PC-3 (cell line): Measurements from ENCODE around the gene SLC25A30. TPM values are rescaled to one million over a fixed set of nuclear protein-coding genes. Genes with fewer than 3 reads are reported as not detected.
"Not testable (repeated sequence)": the region's sequence is repeated elsewhere in the genome, so short reads cannot be mapped to it uniquely, and the experiment has no call there.

Source experiments
- ATAC-seq: fragments of 200-7000 bp; cut with Tn5 transposase; 2 replicates; pipeline ENCODE4 v1.9.1; 2020; ENCODE audit warnings: mild to moderate bottlenecking, moderate library complexity
- BruUV-seq: library from RNA; stranded (reverse); fragments of 400-500 nt; replicated peaks from 2 replicates; lab custom pipeline; 2021; lab: Mats Ljungman, UMichigan
- CTCF ChIA-PET: fragments of 300-600 bp; sonication (Branson Sonifier 250); formaldehyde crosslinking; loops from one replicate; lab custom pipeline; 2022; ENCODE audit warnings: antibody characterized with exemption; lab: Charles Lee
- POLR2A ChIA-PET: fragments of 300-600 bp; sonication (Branson Sonifier 250); formaldehyde crosslinking; loops from one replicate; lab custom pipeline; 2022; ENCODE audit warnings: antibody characterized with exemption; ENCODE audit not compliant: unreplicated experiment; lab: Charles Lee
- DNase-seq: peaks from one replicate; pipeline ENCODE4 v3.0.0-alpha.2; 2015
- H2AFZ ChIP-seq: fragments of 300-600 bp; sonication (generic); 2 replicates; pipeline ENCODE4 v1.6.0; 2016; ENCODE audit warnings: antibody characterized with exemption, low read length
- H3F3A ChIP-seq: fragments of 300-600 bp; sonication (generic); one replicate; pipeline ENCODE4 v1.6.0; 2017; ENCODE audit warnings: antibody characterized with exemption, low read length, control low read depth, mild to moderate bottlenecking; ENCODE audit not compliant: unreplicated experiment
- H3K27ac ChIP-seq: fragments of 300-600 bp; sonication (generic); 2 replicates; pipeline ENCODE4 v1.5.1; 2016; ENCODE audit warnings: mild to moderate bottlenecking, low read length
- H3K27me3 ChIP-seq: fragments of 300-600 bp; sonication (generic); 2 replicates; pipeline ENCODE4 v1.6.1; 2016; ENCODE audit warnings: low read length, mixed read lengths
- H3K36me3 ChIP-seq: fragments of 300-600 bp; sonication (generic); 2 replicates; pipeline ENCODE4 v1.6.1; 2016; ENCODE audit warnings: low read depth, mixed run types, low read length, mixed read lengths
- H3K4me1 ChIP-seq: fragments of 300-600 bp; sonication (generic); 2 replicates; pipeline ENCODE4 v1.5.1; 2016; ENCODE audit warnings: low read length; ENCODE audit not compliant: insufficient read depth
- H3K4me2 ChIP-seq: fragments of 300-600 bp; sonication (generic); 2 replicates; pipeline ENCODE4 v1.6.0; 2016; ENCODE audit warnings: low read length
- H3K4me3 ChIP-seq: fragments of 300-600 bp; sonication (generic); 2 replicates; pipeline ENCODE4 v1.5.1; 2016; ENCODE audit warnings: mild to moderate bottlenecking, low read length, mixed read lengths
- H3K79me2 ChIP-seq: fragments of 300-600 bp; sonication (generic); 2 replicates; pipeline ENCODE4 v1.6.1; 2017; ENCODE audit warnings: low read length, mixed read lengths
- H3K9ac ChIP-seq: fragments of 300-600 bp; sonication (generic); 2 replicates; pipeline ENCODE4 v1.6.0; 2016; ENCODE audit warnings: mild to moderate bottlenecking, low read length
- H3K9me2 ChIP-seq: fragments of 300-600 bp; sonication (generic); replicated peaks from 2 replicates; pipeline ENCODE4 v1.6.1; 2016; ENCODE audit warnings: mixed run types, low read length, mixed read lengths
- H3K9me3 ChIP-seq: fragments of 300-600 bp; sonication (generic); 2 replicates; pipeline ENCODE4 v1.6.1; 2016; ENCODE audit warnings: low read length, mixed read lengths
- H4K20me1 ChIP-seq: fragments of 300-600 bp; sonication (generic); 2 replicates; pipeline ENCODE4 v1.6.1; 2016; ENCODE audit warnings: low read length, mixed read lengths
- CTCF ChIP-seq: fragments of 300-600 bp; sonication (generic); conservative IDR thresholded peaks from 2 replicates; pipeline ENCODE4 v1.5.1; 2017; ENCODE audit warnings: antibody characterized with exemption, low read depth, mild to moderate bottlenecking, low read length
- intact Hi-C: fragments of 100-400 bp; cut with micrococcal nuclease; formaldehyde crosslinking; loops from 2 replicates; pipeline ENCODE4 v1.9.0; 2023
- total RNA-seq: library from RNA; depleted of rRNA; stranded (reverse); fragments of >200 nt; gene quantifications from 2 replicates; pipeline ENCODE4 v1.2.3, GENCODE V29; 2014

SLC25A30 gene
- total RNA-seq, 1 experiment from 2014 or later = 8.0 TPM

- Histone ChIP-seq H4K20me1 (no peaks in the 10 kb centered on the region), H3K4me3 (no peak overlapping the region), H3K36me3 (no peaks in the 10 kb centered on the region), H2AFZ (no peak overlapping the region), H3K27ac (no peak overlapping the region), H3K4me2 (no peak overlapping the region), H3K9ac (no peak overlapping the region), H3K9me2 (no peaks in the 10 kb centered on the region), H3K9me3 (no peaks in the 10 kb centered on the region), H3K27me3 (no peaks in the 10 kb centered on the region), H3F3A (no peaks in the 10 kb centered on the region), H3K4me1 (no peaks in the 10 kb centered on the region), H3K79me2 (no peaks in the 10 kb centered on the region)
- TF ChIP-seq CTCF = no peak
- no TSS peak for BruUV-seq
- ChIA-PET CTCF (no interaction called here), POLR2A (no interaction called here)
- no peak for ATAC-seq
- DNase-seq = no peak
- intact Hi-C loops = no loop called here
These were observed 37.0 kb downstream of the SLC25A30 start for GRCh38 chr13:45381196-45381595.

GRCh38 chr13:45380708-45381107 is 37.5 kb downstream of the SLC25A30 start:
- intact Hi-C loops, H2AFZ ChIP-seq, DNase-seq, H3K9me3 ChIP-seq, CTCF ChIA-PET, H3K36me3 ChIP-seq, H3K4me2 ChIP-seq, H4K20me1 ChIP-seq, H3F3A ChIP-seq, POLR2A ChIA-PET, H3K9me2 ChIP-seq, H3K9ac ChIP-seq, H3K27me3 ChIP-seq, BruUV-seq, H3K4me1 ChIP-seq, H3K4me3 ChIP-seq, ATAC-seq, H3K79me2 ChIP-seq, H3K27ac ChIP-seq: not testable (repeated sequence)

DNA sequence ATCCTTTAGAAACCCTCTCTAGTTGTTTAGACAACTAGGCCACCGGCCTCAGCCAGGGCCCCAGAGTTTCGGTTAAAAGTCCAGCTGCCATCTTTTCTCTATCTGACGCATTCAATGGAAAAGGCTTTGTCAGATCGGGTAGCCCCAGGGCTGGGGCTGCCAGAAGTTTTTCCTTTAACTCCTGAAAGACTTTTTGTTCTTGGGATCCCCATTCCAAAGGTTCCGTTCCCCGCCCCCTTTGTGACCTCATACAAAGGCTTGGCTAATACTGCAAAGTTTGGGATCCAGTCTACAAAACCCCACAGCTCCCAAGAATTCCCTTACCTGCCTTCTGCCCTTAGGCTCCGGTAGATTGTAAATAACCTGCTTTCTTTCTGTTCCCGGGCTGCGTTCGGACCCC is 38.7 kb downstream of the SLC25A30 start:
- H3K9me3 ChIP-seq, DNase-seq, H3K79me2 ChIP-seq, H3K9ac ChIP-seq, BruUV-seq, intact Hi-C loops, CTCF ChIA-PET, H3K27me3 ChIP-seq, H2AFZ ChIP-seq, H3K4me3 ChIP-seq, ATAC-seq, H3F3A ChIP-seq, H3K27ac ChIP-seq, H3K9me2 ChIP-seq, H4K20me1 ChIP-seq, H3K4me1 ChIP-seq, H3K4me2 ChIP-seq, H3K36me3 ChIP-seq, POLR2A ChIA-PET: not testable (repeated sequence)

DNA sequence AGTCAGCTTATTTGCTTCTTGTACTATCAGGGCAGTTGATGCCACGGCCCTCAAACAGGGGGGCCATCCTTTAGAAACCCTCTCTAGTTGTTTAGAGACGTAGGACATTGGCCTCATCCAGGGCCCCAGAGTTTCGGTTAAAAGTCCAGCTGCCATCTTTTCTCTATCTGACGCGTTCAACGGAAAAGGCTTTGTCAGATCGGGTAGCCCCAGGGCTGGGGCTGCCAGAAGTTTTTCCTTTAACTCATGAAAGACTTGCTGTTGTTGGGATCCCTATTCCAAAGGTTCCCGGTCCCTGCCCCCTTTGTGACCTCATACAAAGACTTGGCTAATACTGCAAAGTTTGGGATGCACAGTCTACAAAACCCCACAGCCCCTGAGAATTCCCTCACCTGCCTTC is 39.4 kb downstream of the SLC25A30 start:
- H3K9ac ChIP-seq, ATAC-seq, H3K36me3 ChIP-seq, H3K27me3 ChIP-seq, DNase-seq, CTCF ChIA-PET, POLR2A ChIA-PET, H3K4me3 ChIP-seq, intact Hi-C loops, H3K27ac ChIP-seq, H3F3A ChIP-seq, BruUV-seq, H3K4me2 ChIP-seq, H2AFZ ChIP-seq, H3K4me1 ChIP-seq, H3K9me2 ChIP-seq, H3K9me3 ChIP-seq, H4K20me1 ChIP-seq, H3K79me2 ChIP-seq: not testable (repeated sequence)

DNA sequence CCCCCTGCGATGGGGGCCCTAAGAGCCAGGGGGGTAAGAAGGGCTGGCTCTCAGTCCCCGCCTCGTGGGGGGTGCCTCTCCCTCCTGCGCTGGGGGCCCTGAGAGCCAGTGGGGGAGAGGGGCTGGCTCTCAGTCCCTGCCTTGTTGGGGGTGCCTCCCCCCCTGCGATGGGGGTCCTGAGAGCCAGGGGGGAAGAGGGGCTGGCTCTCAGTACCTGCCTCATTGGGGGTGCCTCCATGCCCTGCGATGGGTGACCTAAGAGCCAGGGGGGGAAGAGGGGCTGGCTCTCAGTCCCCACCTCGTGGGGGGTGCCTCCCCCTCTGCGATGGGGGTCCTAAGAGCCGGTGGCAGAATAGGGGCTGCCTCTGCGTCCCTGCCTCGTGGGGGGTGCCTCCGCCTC is 40.9 kb downstream of the SLC25A30 start:
- POLR2A ChIA-PET, DNase-seq, H4K20me1 ChIP-seq, H3K9ac ChIP-seq, BruUV-seq, H3K9me2 ChIP-seq, CTCF ChIA-PET, H3K4me2 ChIP-seq, H3K36me3 ChIP-seq, H3K4me1 ChIP-seq, H2AFZ ChIP-seq, H3K4me3 ChIP-seq, H3K79me2 ChIP-seq, H3K27ac ChIP-seq, H3F3A ChIP-seq, intact Hi-C loops, H3K9me3 ChIP-seq, H3K27me3 ChIP-seq, ATAC-seq: not testable (repeated sequence)

- H3K27ac ChIP-seq, H2AFZ ChIP-seq, H3K9me2 ChIP-seq, H3K9ac ChIP-seq, H3F3A ChIP-seq, CTCF ChIA-PET, DNase-seq, H3K36me3 ChIP-seq, H3K79me2 ChIP-seq, intact Hi-C loops, H3K9me3 ChIP-seq, POLR2A ChIA-PET, H3K4me3 ChIP-seq, BruUV-seq, H3K4me1 ChIP-seq, H4K20me1 ChIP-seq, H3K4me2 ChIP-seq, ATAC-seq, H3K27me3 ChIP-seq: not testable (repeated sequence)
These were observed 41.5 kb downstream of the SLC25A30 start for GRCh38 chr13:45376651-45377050.
